Type B pancreatic cell (in vitro differentiated cells): ENCODE results near the gene SPATS2. TPM values are rescaled to one million over a fixed set of nuclear protein-coding genes. Genes with fewer than 3 reads are reported as not detected.

Experiments used
- DNase-seq: peaks from one replicate; pipeline ENCODE4 v3.0.0; 2021; ENCODE audit warnings: mixed read lengths; ENCODE audit not compliant: unreplicated experiment; ENCODE audit errors: extremely low spot score
- H3K27ac Mint-ChIP-seq: 2 replicates; pipeline ENCODE4 v1.8.0; 2021; ENCODE audit warnings: mild to moderate bottlenecking, mixed read lengths
- H3K27me3 Mint-ChIP-seq: 2 replicates; pipeline ENCODE4 v1.8.0; 2021; ENCODE audit warnings: mixed read lengths
- H3K36me3 Mint-ChIP-seq: 2 replicates; pipeline ENCODE4 v1.8.0; 2021; ENCODE audit warnings: mixed read lengths
- H3K4me1 Mint-ChIP-seq: one replicate; pipeline ENCODE4 v1.8.0; 2021; ENCODE audit warnings: mixed read lengths; ENCODE audit not compliant: unreplicated experiment
- H3K4me3 Mint-ChIP-seq: 2 replicates; pipeline ENCODE4 v1.8.0; 2021; ENCODE audit warnings: mild to moderate bottlenecking, mixed read lengths
- H3K9me3 Mint-ChIP-seq: 2 replicates; pipeline ENCODE4 v1.8.0; 2021; ENCODE audit warnings: mixed read lengths
- CTCF ChIP-seq: fragments of 200-600 bp; sonication (generic); conservative IDR thresholded peaks from 2 replicates; pipeline ENCODE4 v1.5.0; 2021; ENCODE audit warnings: antibody characterized with exemption, mild to moderate bottlenecking
- total RNA-seq: library from RNA; stranded (reverse); gene quantifications from 2 replicates; pipeline ENCODE4 v1.2.1, GENCODE V29; 2021; ENCODE audit warnings: low replicate concordance

SPATS2 gene
- total RNA-seq, 1 donor from 2014 or later = 40.3 TPM

GRCh38 chr12:49483619-49484018 lies 116.4 kb downstream of the SPATS2 start:
- Mint-ChIP-seq H3K27ac (no peak overlapping the region), H3K4me3 (no peak overlapping the region)
- no peak for DNase-seq

GRCh38 chr12:49487605-49488004 lies 120.3 kb downstream of the SPATS2 start:
- no peak for DNase-seq
- Mint-ChIP-seq H3K4me3 (no peak overlapping the region), H3K27ac (no peak overlapping the region), H3K27me3 (no peaks in the 10 kb centered on the region), H3K9me3 (no peaks in the 10 kb centered on the region), H3K36me3 (no peaks in the 10 kb centered on the region), H3K4me1 (peaks cover 8% of the 10 kb centered on the region)
- TF ChIP-seq CTCF = no peak

More at GRCh38 chr12:49483619-49484018, 116.4 kb downstream of the SPATS2 start:
- Mint-ChIP-seq H3K27me3 (no peaks in the 10 kb centered on the region), H3K4me1 (peaks cover 8% of the 10 kb centered on the region), H3K9me3 (no peaks in the 10 kb centered on the region), H3K36me3 (no peaks in the 10 kb centered on the region)
- TF ChIP-seq CTCF = no peak

- no peak for TF ChIP-seq CTCF
- Mint-ChIP-seq H3K27ac (no peak overlapping the region), H3K4me3 (no peak overlapping the region), H3K27me3 (no peaks in the 10 kb centered on the region), H3K9me3 (no peaks in the 10 kb centered on the region), H3K36me3 (no peaks in the 10 kb centered on the region), H3K4me1 (peaks cover 4% of the 10 kb centered on the region)
- DNase-seq = no peak
Measured at GRCh38 chr12:49489154-49489553, 121.9 kb downstream of the SPATS2 start.

- Mint-ChIP-seq H3K4me1 (peaks cover 4% of the 10 kb centered on the region), H3K4me3 (no peak overlapping the region), H3K27ac (no peak overlapping the region), H3K27me3 (no peaks in the 10 kb centered on the region), H3K36me3 (peaks cover under 1% of the 10 kb centered on the region), H3K9me3 (no peaks in the 10 kb centered on the region)
- DNase-seq = no peak
- no peak for TF ChIP-seq CTCF
Measured at GRCh38 chr12:49489720-49490119, 122.5 kb downstream of the SPATS2 start.

GRCh38 chr12:49491823-49492222 lies 124.6 kb downstream of the SPATS2 start:
- Mint-ChIP-seq H3K36me3 (peaks cover 9% of the 10 kb centered on the region), H3K27ac (peak overlapping the region; percentile 84), H3K4me3 (no peak overlapping the region), H3K27me3 (no peaks in the 10 kb centered on the region), H3K4me1 (peaks cover 4% of the 10 kb centered on the region), H3K9me3 (no peaks in the 10 kb centered on the region)
- no peak for TF ChIP-seq CTCF
- no peak for DNase-seq

GRCh38 chr12:49493900-49494299 lies 126.6 kb downstream of the SPATS2 start:
- DNase-seq = no peak
- no peak for TF ChIP-seq CTCF
- Mint-ChIP-seq H3K4me3 (no peak overlapping the region), H3K4me1 (peaks cover 4% of the 10 kb centered on the region), H3K36me3 (peaks cover 13% of the 10 kb centered on the region), H3K27ac (no peak overlapping the region), H3K27me3 (no peaks in the 10 kb centered on the region), H3K9me3 (no peaks in the 10 kb centered on the region)
